ENCODE measurements around the gene MAP7. TPM values are rescaled to one million over a fixed set of nuclear protein-coding genes. Genes with fewer than 3 reads are reported as not detected.

Gene MAP7
- total and polyA plus RNA-seq, 9 of the 15 experiments (the other 6 are each of a cell fraction or from before 2014, with no cell fraction given), result 0.76 to 7.7 (median 3.9) TPM

- TF ChIP-seq, protein P1, sequence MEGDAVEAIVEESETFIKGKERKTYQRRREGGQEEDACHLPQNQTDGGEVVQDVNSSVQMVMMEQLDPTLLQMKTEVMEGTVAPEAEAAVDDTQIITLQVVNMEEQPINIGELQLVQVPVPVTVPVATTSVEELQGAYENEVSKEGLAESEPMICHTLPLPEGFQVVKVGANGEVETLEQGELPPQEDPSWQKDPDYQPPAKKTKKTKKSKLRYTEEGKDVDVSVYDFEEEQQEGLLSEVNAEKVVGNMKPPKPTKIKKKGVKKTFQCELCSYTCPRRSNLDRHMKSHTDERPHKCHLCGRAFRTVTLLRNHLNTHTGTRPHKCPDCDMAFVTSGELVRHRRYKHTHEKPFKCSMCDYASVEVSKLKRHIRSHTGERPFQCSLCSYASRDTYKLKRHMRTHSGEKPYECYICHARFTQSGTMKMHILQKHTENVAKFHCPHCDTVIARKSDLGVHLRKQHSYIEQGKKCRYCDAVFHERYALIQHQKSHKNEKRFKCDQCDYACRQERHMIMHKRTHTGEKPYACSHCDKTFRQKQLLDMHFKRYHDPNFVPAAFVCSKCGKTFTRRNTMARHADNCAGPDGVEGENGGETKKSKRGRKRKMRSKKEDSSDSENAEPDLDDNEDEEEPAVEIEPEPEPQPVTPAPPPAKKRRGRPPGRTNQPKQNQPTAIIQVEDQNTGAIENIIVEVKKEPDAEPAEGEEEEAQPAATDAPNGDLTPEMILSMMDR (IDR thresholded peaks at IDR 0.05 in 2 of 3, conservative IDR thresholded peaks at IDR 0.05 in 1 of 3; ENCODE audit: insufficient read depth in 2 of 3, low read depth in 1 of 3, low read length in 3 of 3), result peak; percentile 63 to 85 (median 63); a peak in 5 of 6 replicates
- no peak for TF ChIP-seq ESRRB (CRISPR knock-in tag; IDR thresholded peaks at IDR 0.05; ENCODE audit: borderline replicate concordance)
- TF ChIP-seq RAD21 (CRISPR knock-in tag; conservative IDR thresholded peaks at IDR 0.05 in 1 of 2, IDR thresholded peaks at IDR 0.05 in 1 of 2), result peak; percentile 95 to 96
- TF ChIP-seq MBD2 (IDR thresholded peaks at IDR 0.05; ENCODE audit: borderline replicate concordance, low read depth), result no peak
- no peak for TF ChIP-seq PTBP1 (IDR thresholded peaks at IDR 0.05; ENCODE audit: low read depth, low read length)
- TF ChIP-seq ZC3H8 (IDR thresholded peaks at IDR 0.05), result no peak
- peak; percentile 36; the same call in 1 of the 2 replicates for TF ChIP-seq KLF16 (IDR thresholded peaks at IDR 0.05)
- TF ChIP-seq ZNF395 (CRISPR knock-in tag; IDR thresholded peaks at IDR 0.05), result no peak
- TF ChIP-seq MBD1 (CRISPR knock-in tag; IDR thresholded peaks at IDR 0.05), result no peak
- TF ChIP-seq, protein P2, sequence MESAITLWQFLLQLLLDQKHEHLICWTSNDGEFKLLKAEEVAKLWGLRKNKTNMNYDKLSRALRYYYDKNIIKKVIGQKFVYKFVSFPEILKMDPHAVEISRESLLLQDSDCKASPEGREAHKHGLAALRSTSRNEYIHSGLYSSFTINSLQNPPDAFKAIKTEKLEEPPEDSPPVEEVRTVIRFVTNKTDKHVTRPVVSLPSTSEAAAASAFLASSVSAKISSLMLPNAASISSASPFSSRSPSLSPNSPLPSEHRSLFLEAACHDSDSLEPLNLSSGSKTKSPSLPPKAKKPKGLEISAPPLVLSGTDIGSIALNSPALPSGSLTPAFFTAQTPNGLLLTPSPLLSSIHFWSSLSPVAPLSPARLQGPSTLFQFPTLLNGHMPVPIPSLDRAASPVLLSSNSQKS (CRISPR knock-in tag; IDR thresholded peaks at IDR 0.05), result no peak
- TF ChIP-seq, protein P3, sequence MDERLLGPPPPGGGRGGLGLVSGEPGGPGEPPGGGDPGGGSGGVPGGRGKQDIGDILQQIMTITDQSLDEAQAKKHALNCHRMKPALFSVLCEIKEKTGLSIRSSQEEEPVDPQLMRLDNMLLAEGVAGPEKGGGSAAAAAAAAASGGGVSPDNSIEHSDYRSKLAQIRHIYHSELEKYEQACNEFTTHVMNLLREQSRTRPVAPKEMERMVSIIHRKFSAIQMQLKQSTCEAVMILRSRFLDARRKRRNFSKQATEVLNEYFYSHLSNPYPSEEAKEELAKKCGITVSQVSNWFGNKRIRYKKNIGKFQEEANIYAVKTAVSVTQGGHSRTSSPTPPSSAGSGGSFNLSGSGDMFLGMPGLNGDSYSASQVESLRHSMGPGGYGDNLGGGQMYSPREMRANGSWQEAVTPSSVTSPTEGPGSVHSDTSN (CRISPR knock-in tag; IDR thresholded peaks at IDR 0.05; ENCODE audit: low read depth), result no peak
- TF ChIP-seq, protein P3 (tag; conservative IDR thresholded peaks at IDR 0.05; ENCODE audit: low read depth), result no peak
Observed at GRCh38 chr6:136547336-136547735, 2.9 kb downstream of the MAP7 start (continued).
